Measurements from ENCODE around the gene TP53I13. TPM values are rescaled to one million over a fixed set of nuclear protein-coding genes. Genes with fewer than 3 reads are reported as not detected.

Gene TP53I13
- total RNA-seq, 1 donor from 2014 or later: 37.2 TPM

- no peaks in the 10 kb centered on the region for H3K36me3 ChIP-seq
- peak overlapping the region; percentile 63 for H3K4me3 ChIP-seq
- H3K27ac ChIP-seq (replicated peaks): peak overlapping the region; percentile 87
- H3K4me1 ChIP-seq: peaks cover 96% of the 10 kb centered on the region
- intact Hi-C loops (cut with micrococcal nuclease): no loop called here
- no peaks in the 10 kb centered on the region for H3K9me3 ChIP-seq (replicated peaks)
- no peaks in the 10 kb centered on the region for H3K27me3 ChIP-seq (ENCODE audit: low read depth)
- DNase-seq: no peak
- TF ChIP-seq CTCF (IDR thresholded peaks at IDR 0.05; ENCODE audit: borderline replicate concordance): no peak
Observed at GRCh38 chr17:29618272-29619065, 50.0 kb downstream of the TP53I13 start.

GRCh38 chr17:29619251-29619650 is 50.8 kb downstream of the TP53I13 start:
- DNase-seq: no peak
- H3K27ac ChIP-seq (replicated peaks): peak overlapping the region; percentile 87
- no peaks in the 10 kb centered on the region for H3K27me3 ChIP-seq (ENCODE audit: low read depth)
- H3K9me3 ChIP-seq (replicated peaks): no peaks in the 10 kb centered on the region
- TF ChIP-seq CTCF (IDR thresholded peaks at IDR 0.05; ENCODE audit: borderline replicate concordance): peak; percentile 58
- H3K4me1 ChIP-seq: peaks cover 89% of the 10 kb centered on the region
- peak overlapping the region; percentile 19 for H3K4me3 ChIP-seq
- intact Hi-C loops (cut with micrococcal nuclease): no loop called here
- no peaks in the 10 kb centered on the region for H3K36me3 ChIP-seq

GRCh38 chr17:29620271-29620670 is 51.8 kb downstream of the TP53I13 start:
- intact Hi-C loops (cut with micrococcal nuclease): no loop called here
- peak overlapping the region; percentile 87 for H3K27ac ChIP-seq (replicated peaks)
- H3K9me3 ChIP-seq (replicated peaks): no peaks in the 10 kb centered on the region
- H3K36me3 ChIP-seq: no peaks in the 10 kb centered on the region
- H3K4me1 ChIP-seq: peaks cover 87% of the 10 kb centered on the region
- TF ChIP-seq CTCF (IDR thresholded peaks at IDR 0.05; ENCODE audit: borderline replicate concordance): no peak
- no peak overlapping the region for H3K4me3 ChIP-seq
- H3K27me3 ChIP-seq (ENCODE audit: low read depth): no peaks in the 10 kb centered on the region
- no peak for DNase-seq

GRCh38 chr17:29620779-29621500 is 52.4 kb downstream of the TP53I13 start:
- TF ChIP-seq CTCF (IDR thresholded peaks at IDR 0.05; ENCODE audit: borderline replicate concordance): no peak
- intact Hi-C loops (cut with micrococcal nuclease): no loop called here
- peaks cover 85% of the 10 kb centered on the region for H3K4me1 ChIP-seq
- no peaks in the 10 kb centered on the region for H3K9me3 ChIP-seq (replicated peaks)
- H3K27ac ChIP-seq (replicated peaks): peak overlapping the region; percentile 87
- H3K4me3 ChIP-seq: peak overlapping the region; percentile 73
- no peaks in the 10 kb centered on the region for H3K36me3 ChIP-seq
- H3K27me3 ChIP-seq (ENCODE audit: low read depth): no peaks in the 10 kb centered on the region
- DNase-seq: no peak

- H3K27me3 ChIP-seq (ENCODE audit: low read depth): no peaks in the 10 kb centered on the region
- H3K9me3 ChIP-seq (replicated peaks): no peaks in the 10 kb centered on the region
- intact Hi-C loops (cut with micrococcal nuclease): no loop called here
- no peaks in the 10 kb centered on the region for H3K36me3 ChIP-seq
- H3K4me3 ChIP-seq: peak overlapping the region; percentile 73
- peak overlapping the region; percentile 87 for H3K27ac ChIP-seq (replicated peaks)
- no peak for DNase-seq
- TF ChIP-seq CTCF (IDR thresholded peaks at IDR 0.05; ENCODE audit: borderline replicate concordance): no peak
- peaks cover 77% of the 10 kb centered on the region for H3K4me1 ChIP-seq
Observed at GRCh38 chr17:29621751-29622194, 53.3 kb downstream of the TP53I13 start.

Other genes starting within 250 kb of the TP53I13 start
- 50.7 TPM for gene TAOK1, start 178.3 kb upstream of the TP53I13 start, total RNA-seq
- gene ABHD15, start 1.7 kb upstream of the TP53I13 start, total RNA-seq: 5.9 TPM
- 31.9 TPM for gene GIT1, start 20.9 kb downstream of the TP53I13 start, total RNA-seq
- 5.9 TPM for gene ANKRD13B, start 24.4 kb downstream of the TP53I13 start, total RNA-seq
- 101 TPM for gene CORO6, start 54.2 kb downstream of the TP53I13 start, total RNA-seq

Data from left ventricle myocardium inferior (tissue), 1 donor.